Neural cell (in vitro differentiated cells): ENCODE data around the gene PLVAP. TPM values are rescaled to one million over a fixed set of nuclear protein-coding genes. Genes with fewer than 3 reads are reported as not detected.
A peak's percentile ranks its signal among the peaks of the same experiment; 100 is the strongest.

Experiments
- H2AFZ ChIP-seq: fragments of 200-600, 300-800 bp; sonication (generic), shearing (Covaris generic); 2 replicates; pipeline ENCODE4 v1.6.0; 2014; ENCODE audit warnings: low read depth, mild to moderate bottlenecking, antibody characterized with exemption, low read length, moderate library complexity
- H3F3A ChIP-seq: fragments of 200-600 bp; shearing (Covaris generic); 2 replicates; pipeline ENCODE4 v1.6.1; 2016; ENCODE audit warnings: mild to moderate bottlenecking, moderate library complexity, mixed read lengths, antibody characterized with exemption, low read length; ENCODE audit not compliant: insufficient read depth, poor library complexity, severe bottlenecking
- H3K27ac ChIP-seq: fragments of 200-600, 300-800 bp; sonication (generic), shearing (Covaris generic); 2 replicates; pipeline ENCODE4 v1.5.1; 2014; ENCODE audit warnings: mild to moderate bottlenecking, low read length, moderate library complexity
- H3K27me3 ChIP-seq: fragments of 300-800, 200-600 bp; sonication (generic), shearing (Covaris generic); 2 replicates; pipeline ENCODE4 v1.6.0; 2014; ENCODE audit warnings: mild to moderate bottlenecking, low read depth, low read length, moderate library complexity; ENCODE audit not compliant: insufficient read depth
- H3K36me3 ChIP-seq: fragments of 300-800, 200-600 bp; sonication (generic), shearing (Covaris generic); 2 replicates; pipeline ENCODE4 v1.5.1; 2014; ENCODE audit warnings: mild to moderate bottlenecking, antibody characterized with exemption, low read length, moderate library complexity; ENCODE audit not compliant: insufficient read depth
- H3K4me2 ChIP-seq: fragments of 300-800, 200-600 bp; sonication (generic), shearing (Covaris generic); 2 replicates; pipeline ENCODE4 v1.6.0; 2014; ENCODE audit warnings: mild to moderate bottlenecking, low read length
- H3K4me3 ChIP-seq: fragments of 300-800, 200-600 bp; sonication (generic), shearing (Covaris generic); 2 replicates; pipeline ENCODE4 v1.5.1; 2014; ENCODE audit warnings: mild to moderate bottlenecking, low read length, moderate library complexity
- H3K79me2 ChIP-seq: fragments of 200-600 bp; shearing (Covaris generic); replicated peaks from 2 replicates; pipeline ENCODE4 v1.6.0; 2014; ENCODE audit warnings: mild to moderate bottlenecking, low read length, moderate library complexity; ENCODE audit not compliant: insufficient read depth
- H3K9ac ChIP-seq: fragments of 300-800, 200-600 bp; sonication (generic), shearing (Covaris generic); 2 replicates; pipeline ENCODE4 v1.6.1; 2016; ENCODE audit warnings: mild to moderate bottlenecking, low read length, mixed read lengths
- H3K9me2 ChIP-seq: fragments of 200-600 bp; shearing (Covaris generic); 2 replicates; pipeline ENCODE4 v1.6.1; 2016; ENCODE audit warnings: mild to moderate bottlenecking, low read length, mixed read lengths; ENCODE audit not compliant: insufficient read depth
- H3K9me3 ChIP-seq: fragments of 200-600, 300-800 bp; sonication (generic), shearing (Covaris generic); 2 replicates; pipeline ENCODE4 v1.6.1; 2016; ENCODE audit warnings: mild to moderate bottlenecking, mixed run types, low read length, moderate library complexity, mixed read lengths
- H4K20me1 ChIP-seq: fragments of 200-600 bp; shearing (Covaris generic); 2 replicates; pipeline ENCODE4 v1.6.1; 2016; ENCODE audit warnings: mild to moderate bottlenecking, mixed run types; ENCODE audit not compliant: insufficient read depth
- EP300 ChIP-seq: fragments of 450-650 bp; conservative IDR thresholded peaks from 2 replicates; pipeline ENCODE4 v1.6.1; 2014; ENCODE audit warnings: antibody characterized with exemption, mild to moderate bottlenecking, moderate library complexity; ENCODE audit not compliant: poor library complexity, severe bottlenecking
- EZH2 ChIP-seq: fragments of 200-600, 300-800 bp; shearing (Covaris generic), sonication (generic); IDR thresholded peaks from 2 replicates; pipeline ENCODE4 v1.6.1; 2014; ENCODE audit warnings: antibody characterized with exemption, low read length, borderline replicate concordance, mild to moderate bottlenecking; ENCODE audit not compliant: insufficient read depth, poor library complexity, severe bottlenecking
- MXI1 ChIP-seq: fragments of 450-650 bp; conservative IDR thresholded peaks from 2 replicates; pipeline ENCODE4 v1.6.1; 2014; ENCODE audit warnings: antibody characterized with exemption, mild to moderate bottlenecking; ENCODE audit not compliant: poor library complexity, severe bottlenecking
- POLR2AphosphoS5 ChIP-seq: IDR thresholded peaks from 2 replicates; pipeline ENCODE4 v1.6.1; 2012
- RAD21 ChIP-seq: fragments of 450-650 bp; conservative IDR thresholded peaks from 2 replicates; pipeline ENCODE4 v1.6.1; 2014; ENCODE audit warnings: antibody characterized with exemption, mild to moderate bottlenecking, moderate library complexity
- REST ChIP-seq: IDR thresholded peaks from 2 replicates; pipeline ENCODE4 v1.6.1; 2012; ENCODE audit warnings: borderline replicate concordance
- SMC3 ChIP-seq: fragments of 450-650 bp; conservative IDR thresholded peaks from 2 replicates; pipeline ENCODE4 v1.6.1; 2014; ENCODE audit warnings: antibody characterized with exemption, mild to moderate bottlenecking, moderate library complexity; ENCODE audit not compliant: poor library complexity
- TAF1 ChIP-seq: IDR thresholded peaks from 2 replicates; pipeline ENCODE4 v1.6.1; 2012; ENCODE audit warnings: low read depth
- polyA plus RNA-seq: library from polyadenylated mRNA; depleted of rRNA; stranded (reverse); fragments of >200 nt; gene quantifications from 2 replicates; pipeline ENCODE4 v1.2.3, GENCODE V29; 2014
- TF ChIP-seq, protein P1 (sequence below): fragments of 450-650 bp; IDR thresholded peaks from 2 replicates; pipeline ENCODE4 v1.5.1; 2014; ENCODE audit warnings: antibody characterized with exemption, mild to moderate bottlenecking, moderate library complexity; ENCODE audit not compliant: poor library complexity, severe bottlenecking

PLVAP gene
- polyA plus RNA-seq, 1 donor from 2014 or later = not detected

- H3K79me2 ChIP-seq = no peaks in the 10 kb centered on the region
- H2AFZ ChIP-seq = no peak overlapping the region
- H3F3A ChIP-seq = no peaks in the 10 kb centered on the region
- no peaks in the 10 kb centered on the region for H3K9me2 ChIP-seq
- H3K9ac ChIP-seq = no peak overlapping the region
- no peak for TF ChIP-seq MXI1
- TF ChIP-seq, protein P1, sequence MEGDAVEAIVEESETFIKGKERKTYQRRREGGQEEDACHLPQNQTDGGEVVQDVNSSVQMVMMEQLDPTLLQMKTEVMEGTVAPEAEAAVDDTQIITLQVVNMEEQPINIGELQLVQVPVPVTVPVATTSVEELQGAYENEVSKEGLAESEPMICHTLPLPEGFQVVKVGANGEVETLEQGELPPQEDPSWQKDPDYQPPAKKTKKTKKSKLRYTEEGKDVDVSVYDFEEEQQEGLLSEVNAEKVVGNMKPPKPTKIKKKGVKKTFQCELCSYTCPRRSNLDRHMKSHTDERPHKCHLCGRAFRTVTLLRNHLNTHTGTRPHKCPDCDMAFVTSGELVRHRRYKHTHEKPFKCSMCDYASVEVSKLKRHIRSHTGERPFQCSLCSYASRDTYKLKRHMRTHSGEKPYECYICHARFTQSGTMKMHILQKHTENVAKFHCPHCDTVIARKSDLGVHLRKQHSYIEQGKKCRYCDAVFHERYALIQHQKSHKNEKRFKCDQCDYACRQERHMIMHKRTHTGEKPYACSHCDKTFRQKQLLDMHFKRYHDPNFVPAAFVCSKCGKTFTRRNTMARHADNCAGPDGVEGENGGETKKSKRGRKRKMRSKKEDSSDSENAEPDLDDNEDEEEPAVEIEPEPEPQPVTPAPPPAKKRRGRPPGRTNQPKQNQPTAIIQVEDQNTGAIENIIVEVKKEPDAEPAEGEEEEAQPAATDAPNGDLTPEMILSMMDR = peak; percentile 21
- H4K20me1 ChIP-seq = no peaks in the 10 kb centered on the region
- H3K27me3 ChIP-seq = peaks cover 13% of the 10 kb centered on the region
- peaks cover 1% of the 10 kb centered on the region for H3K9me3 ChIP-seq
- no peak overlapping the region for H3K27ac ChIP-seq
- no peak overlapping the region for H3K4me3 ChIP-seq
- H3K4me2 ChIP-seq = no peak overlapping the region
- no peaks in the 10 kb centered on the region for H3K36me3 ChIP-seq
Observed at GRCh38 chr19:17394891-17395415, 17.8 kb upstream of the PLVAP start.

GRCh38 chr19:17393914-17394313 is 16.8 kb upstream of the PLVAP start, which contains the start of gene CCDC194:
TSS of gene CCDC194 (minus strand) at chr19:17394196. CDS start at chr19:17394158, 38 bp downstream.
- TF ChIP-seq EP300 (no peak), REST (no peak), TAF1 (no peak), SMC3 (no peak), RAD21 (no peak)
- peaks cover 15% of the 10 kb centered on the region for H3K27me3 ChIP-seq

GRCh38 chr19:17393002-17393401 is 15.9 kb upstream of the PLVAP start:
- H3K9me2 ChIP-seq = no peaks in the 10 kb centered on the region
- no peak overlapping the region for H2AFZ ChIP-seq
- peaks cover 5% of the 10 kb centered on the region for H3K9me3 ChIP-seq
- no peaks in the 10 kb centered on the region for H3K79me2 ChIP-seq
- TF ChIP-seq POLR2AphosphoS5 (no peak), EZH2 (no peak), EP300 (no peak), SMC3 (no peak), TAF1 (no peak)
- no peak overlapping the region for H3K4me2 ChIP-seq
- no peaks in the 10 kb centered on the region for H3K36me3 ChIP-seq
- no peak overlapping the region for H3K27ac ChIP-seq
- H3K9ac ChIP-seq = no peak overlapping the region
- H3K27me3 ChIP-seq = peaks cover 15% of the 10 kb centered on the region
- H3K4me3 ChIP-seq = no peak overlapping the region
- H4K20me1 ChIP-seq = no peaks in the 10 kb centered on the region
- H3F3A ChIP-seq = no peaks in the 10 kb centered on the region

More at GRCh38 chr19:17393914-17394313, 16.8 kb upstream of the PLVAP start, which contains the start of gene CCDC194:
- Histone ChIP-seq H3F3A (no peaks in the 10 kb centered on the region), H3K9ac (no peak within 1 kb of the TSS), H3K79me2 (no peaks in the 10 kb centered on the region), H4K20me1 (no peaks in the 10 kb centered on the region), H3K9me2 (no peaks in the 10 kb centered on the region), H3K9me3 (peaks cover 5% of the 10 kb centered on the region), H3K36me3 (no peaks in the 10 kb centered on the region), H2AFZ (no peak within 1 kb of the TSS), H3K4me2 (no peak within 1 kb of the TSS), H3K27ac (no peak within 1 kb of the TSS), H3K4me3 (no peak within 1 kb of the TSS)
